Activated CD4-positive, alpha-beta memory T cell treated with anti-CD3 and anti-CD28 coated beads for 36 hours (primary cell): ENCODE results near the gene UBE2U. TPM values are rescaled to one million over a fixed set of nuclear protein-coding genes. Genes with fewer than 3 reads are reported as not detected.
"Not testable (repeated sequence)": the region's sequence is repeated elsewhere in the genome, so short reads cannot be mapped to it uniquely, and the experiment has no call there.

Experiments used
- CTCF ChIA-PET: fragments of 350-600 bp; sonication (Branson Sonifier 250); formaldehyde crosslinking; loops from one replicate; lab custom pipeline; 2021; ENCODE audit warnings: antibody characterized with exemption, inconsistent platforms; lab: Charles Lee
- POLR2A ChIA-PET: fragments of 350-600 bp; sonication (Branson Sonifier 250); formaldehyde crosslinking; loops from one replicate; lab custom pipeline; 2021; ENCODE audit warnings: antibody characterized with exemption; lab: Charles Lee
- DNase-seq: peaks from one replicate; pipeline ENCODE4 v3.0.0-alpha.2; 2020
- H3K27ac Mint-ChIP-seq: one replicate; pipeline ENCODE4 v1.8.0; 2021; ENCODE audit warnings: mixed read lengths
- H3K27me3 Mint-ChIP-seq: one replicate; pipeline ENCODE4 v1.8.0; 2021; ENCODE audit warnings: mixed read lengths
- H3K36me3 Mint-ChIP-seq: one replicate; pipeline ENCODE4 v1.8.0; 2021; ENCODE audit warnings: mixed read lengths
- H3K4me1 Mint-ChIP-seq: one replicate; pipeline ENCODE4 v1.8.0; 2021; ENCODE audit warnings: low read depth, mixed read lengths
- H3K4me3 Mint-ChIP-seq: one replicate; pipeline ENCODE4 v1.8.0; 2021; ENCODE audit warnings: mild to moderate bottlenecking, mixed read lengths
- H3K9me3 Mint-ChIP-seq: one replicate; pipeline ENCODE4 v1.8.0; 2021; ENCODE audit warnings: mixed read lengths
- intact Hi-C: fragments of 100-400 bp; cut with micrococcal nuclease; formaldehyde crosslinking; loops from one replicate; pipeline ENCODE4 v1.15.1; 2023
- total RNA-seq, 2 experiments: library from RNA; stranded (reverse); gene quantifications; one replicate each; pipeline ENCODE4 v1.2.3, GENCODE V29; 2021

Gene UBE2U
- total RNA-seq, 2 experiments from 2014 or later = not detected

GRCh38 chr1:64194168-64195080 is 9.0 kb upstream of the UBE2U start:
- POLR2A ChIA-PET = no interaction called here
- Mint-ChIP-seq H3K36me3 (no peaks in the 10 kb centered on the region), H3K9me3 (no peaks in the 10 kb centered on the region), H3K4me1 (peaks cover 1% of the 10 kb centered on the region), H3K27ac (no peak overlapping the region), H3K4me3 (no peak overlapping the region), H3K27me3 (no peaks in the 10 kb centered on the region)
- CTCF ChIA-PET = no interaction called here
- intact Hi-C loops = no loop called here
- no peak for DNase-seq

- H3K9me3 Mint-ChIP-seq = no peaks in the 10 kb centered on the region
- intact Hi-C loops = no loop called here
Measured at GRCh38 chr1:64195081-64195395, 8.4 kb upstream of the UBE2U start.

GRCh38 chr1:64196074-64196870 is 7.2 kb upstream of the UBE2U start:
- intact Hi-C loops = no loop called here
- H3K9me3 Mint-ChIP-seq = no peaks in the 10 kb centered on the region
- POLR2A ChIA-PET = no interaction called here
- H3K4me1 Mint-ChIP-seq = peaks cover 1% of the 10 kb centered on the region
- DNase-seq = no peak
- CTCF ChIA-PET = no interaction called here
- no peak overlapping the region for H3K4me3 Mint-ChIP-seq
- H3K36me3 Mint-ChIP-seq = no peaks in the 10 kb centered on the region
- no peak overlapping the region for H3K27ac Mint-ChIP-seq
- no peaks in the 10 kb centered on the region for H3K27me3 Mint-ChIP-seq

More at GRCh38 chr1:64195081-64195395, 8.4 kb upstream of the UBE2U start:
- no peak for DNase-seq
- POLR2A ChIA-PET = no interaction called here
- CTCF ChIA-PET = no interaction called here
- peaks cover 1% of the 10 kb centered on the region for H3K4me1 Mint-ChIP-seq
- H3K4me3 Mint-ChIP-seq = no peak overlapping the region
- H3K27me3 Mint-ChIP-seq = no peaks in the 10 kb centered on the region
- no peak overlapping the region for H3K27ac Mint-ChIP-seq
- no peaks in the 10 kb centered on the region for H3K36me3 Mint-ChIP-seq

- H3K36me3 Mint-ChIP-seq = no peaks in the 10 kb centered on the region
- no peak overlapping the region for H3K27ac Mint-ChIP-seq
- H3K9me3 Mint-ChIP-seq = no peaks in the 10 kb centered on the region
- POLR2A ChIA-PET = no interaction called here
- no peaks in the 10 kb centered on the region for H3K27me3 Mint-ChIP-seq
- DNase-seq = no peak
- CTCF ChIA-PET = no interaction called here
- intact Hi-C loops = no loop called here
- peaks cover 1% of the 10 kb centered on the region for H3K4me1 Mint-ChIP-seq
- H3K4me3 Mint-ChIP-seq = no peak overlapping the region
Measured at GRCh38 chr1:64197076-64197475, 6.3 kb upstream of the UBE2U start.

GRCh38 chr1:64199154-64199553 is 4.3 kb upstream of the UBE2U start:
- H3K9me3 Mint-ChIP-seq = no peaks in the 10 kb centered on the region
- H3K27ac Mint-ChIP-seq = no peak overlapping the region
- H3K4me3 Mint-ChIP-seq = no peak overlapping the region
- H3K4me1 Mint-ChIP-seq = peaks cover 1% of the 10 kb centered on the region
- H3K27me3 Mint-ChIP-seq = no peaks in the 10 kb centered on the region
- ChIA-PET POLR2A (no interaction called here), CTCF (interaction anchor here (0.5 kb wide), 1 partner anchor 165 kb away, joined by 3 read pairs; no protein-coding TSS in a partner anchor)
- intact Hi-C loops = no loop called here
- H3K36me3 Mint-ChIP-seq = no peaks in the 10 kb centered on the region
- no peak for DNase-seq

GRCh38 chr1:64200064-64200463 is 3.4 kb upstream of the UBE2U start:
- Mint-ChIP-seq H3K27ac (no peak overlapping the region), H3K36me3 (no peaks in the 10 kb centered on the region), H3K9me3 (no peaks in the 10 kb centered on the region), H3K4me1 (peaks cover 1% of the 10 kb centered on the region), H3K4me3 (no peak overlapping the region), H3K27me3 (no peaks in the 10 kb centered on the region)
- ChIA-PET CTCF (no interaction called here), POLR2A (no interaction called here)
- intact Hi-C loops = no loop called here
- DNase-seq = no peak

- intact Hi-C loops = no loop called here
- Mint-ChIP-seq H3K36me3 (no peaks in the 10 kb centered on the region), H3K9me3 (no peaks in the 10 kb centered on the region), H3K27ac (no peak overlapping the region), H3K4me1 (no peaks in the 10 kb centered on the region), H3K4me3 (no peak overlapping the region), H3K27me3 (peaks cover 3% of the 10 kb centered on the region)
- no peak for DNase-seq
- POLR2A ChIA-PET = no interaction called here
- CTCF ChIA-PET = no interaction called here
Measured at GRCh38 chr1:64209221-64209620, 5.8 kb downstream of the UBE2U start.

GRCh38 chr1:64212031-64212430 is 8.6 kb downstream of the UBE2U start:
- H3K27me3 Mint-ChIP-seq = peaks cover 5% of the 10 kb centered on the region

GRCh38 chr1:64215576-64215975 is 12.2 kb downstream of the UBE2U start:
- Mint-ChIP-seq H3K27me3 (peaks cover 8% of the 10 kb centered on the region), H3K4me1 (no peaks in the 10 kb centered on the region), H3K9me3 (no peaks in the 10 kb centered on the region), H3K4me3 (no peak overlapping the region), H3K27ac (no peak overlapping the region), H3K36me3 (no peaks in the 10 kb centered on the region)
- intact Hi-C loops = no loop called here
- no peak for DNase-seq
- POLR2A ChIA-PET = no interaction called here
- CTCF ChIA-PET = interaction anchor here (0.7 kb wide), 1 partner anchor 888 kb away, joined by 4 read pairs; no protein-coding TSS in a partner anchor

More at GRCh38 chr1:64212031-64212430, 8.6 kb downstream of the UBE2U start:
- intact Hi-C loops = no loop called here
- H3K9me3 Mint-ChIP-seq = no peaks in the 10 kb centered on the region
- H3K4me1 Mint-ChIP-seq = no peaks in the 10 kb centered on the region
- no peak overlapping the region for H3K27ac Mint-ChIP-seq
- no peak overlapping the region for H3K4me3 Mint-ChIP-seq
- no peak for DNase-seq
- H3K36me3 Mint-ChIP-seq = no peaks in the 10 kb centered on the region
- ChIA-PET CTCF (no interaction called here), POLR2A (no interaction called here)

- CTCF ChIA-PET = no interaction called here
- no peak for DNase-seq
- intact Hi-C loops = no loop called here
- H3K36me3 Mint-ChIP-seq = no peaks in the 10 kb centered on the region
- no peak overlapping the region for H3K4me3 Mint-ChIP-seq
- no peaks in the 10 kb centered on the region for H3K9me3 Mint-ChIP-seq
- H3K27me3 Mint-ChIP-seq = peaks cover 13% of the 10 kb centered on the region
- POLR2A ChIA-PET = no interaction called here
- H3K4me1 Mint-ChIP-seq = peaks cover 8% of the 10 kb centered on the region
- no peak overlapping the region for H3K27ac Mint-ChIP-seq
Measured at GRCh38 chr1:64220241-64220640, 16.8 kb downstream of the UBE2U start.

- H3K9me3 Mint-ChIP-seq = no peaks in the 10 kb centered on the region
- intact Hi-C loops = loop anchor here (1.0 kb wide), 1 partner anchor 51 kb away; no protein-coding TSS in a partner anchor
- CTCF ChIA-PET = no interaction called here
- peak overlapping the region; percentile 42 for H3K27ac Mint-ChIP-seq
- DNase-seq = no peak
- peaks cover 8% of the 10 kb centered on the region for H3K4me1 Mint-ChIP-seq
- no peak overlapping the region for H3K4me3 Mint-ChIP-seq
- no peaks in the 10 kb centered on the region for H3K36me3 Mint-ChIP-seq
- POLR2A ChIA-PET = no interaction called here
- peaks cover 16% of the 10 kb centered on the region for H3K27me3 Mint-ChIP-seq
Measured at GRCh38 chr1:64223329-64224151, 20.1 kb downstream of the UBE2U start.

- H3K9me3 Mint-ChIP-seq, POLR2A ChIA-PET, intact Hi-C loops, H3K4me3 Mint-ChIP-seq, H3K27ac Mint-ChIP-seq, CTCF ChIA-PET, DNase-seq, H3K4me1 Mint-ChIP-seq, H3K36me3 Mint-ChIP-seq: not testable (repeated sequence)
- H3K27me3 Mint-ChIP-seq = peaks cover 16% of the 10 kb centered on the region
Measured at GRCh38 chr1:64224236-64224635, 20.8 kb downstream of the UBE2U start.
